ENCODE data around the gene L2HGDH. TPM values are rescaled to one million over a fixed set of nuclear protein-coding genes. Genes with fewer than 3 reads are reported as not detected.
"Not testable (repeated sequence)": the region's sequence is repeated elsewhere in the genome, so short reads cannot be mapped to it uniquely, and the experiment has no call there.

The L2HGDH gene
- total RNA-seq, 1 experiment from 2014 or later, result 13.9 TPM

GRCh38 chr14:50357753-50358395 is 45.8 kb upstream of the L2HGDH start:
- BruUV-seq (replicated peaks), result no TSS peak
- Mint-ChIP-seq H3K9me3 (ENCODE audit: low read depth, unreplicated experiment) (no peaks in the 10 kb centered on the region), H3K36me3 (ENCODE audit: insufficient read depth, unreplicated experiment) (no peaks in the 10 kb centered on the region), H3K4me1 (ENCODE audit: low read depth, unreplicated experiment) (peaks cover 8% of the 10 kb centered on the region), H3K27me3 (ENCODE audit: unreplicated experiment) (no peaks in the 10 kb centered on the region), H3K4me3 (ENCODE audit: low read depth, unreplicated experiment) (no peak overlapping the region), H3K27ac (ENCODE audit: unreplicated experiment) (no peak overlapping the region)
- intact Hi-C loops (cut with micrococcal nuclease; ENCODE audit: unreplicated experiment), result no loop called here
- DNase-seq, result no peak
- no peak for TF ChIP-seq CTCF (IDR thresholded peaks at IDR 0.05; ENCODE audit: unreplicated experiment)
- CTCF ChIA-PET, result no interaction called here

- H3K36me3 Mint-ChIP-seq (ENCODE audit: insufficient read depth, unreplicated experiment), result no peaks in the 10 kb centered on the region
- intact Hi-C loops (cut with micrococcal nuclease; ENCODE audit: unreplicated experiment), result no loop called here
- no peak for DNase-seq
- H3K4me3 Mint-ChIP-seq (ENCODE audit: low read depth, unreplicated experiment), result no peak overlapping the region
- H3K27me3 Mint-ChIP-seq (ENCODE audit: unreplicated experiment), result no peaks in the 10 kb centered on the region
- no peaks in the 10 kb centered on the region for H3K9me3 Mint-ChIP-seq (ENCODE audit: low read depth, unreplicated experiment)
- H3K27ac Mint-ChIP-seq (ENCODE audit: unreplicated experiment), result no peak overlapping the region
- H3K4me1 Mint-ChIP-seq (ENCODE audit: low read depth, unreplicated experiment), result peaks cover 8% of the 10 kb centered on the region
- no peak for TF ChIP-seq CTCF (IDR thresholded peaks at IDR 0.05; ENCODE audit: unreplicated experiment)
- no TSS peak for BruUV-seq (replicated peaks)
- CTCF ChIA-PET, result no interaction called here
Observed at GRCh38 chr14:50357124-50357523, 45.1 kb upstream of the L2HGDH start.

- H3K27ac Mint-ChIP-seq (ENCODE audit: unreplicated experiment); H3K4me1 Mint-ChIP-seq (ENCODE audit: low read depth, unreplicated experiment); BruUV-seq (replicated peaks); intact Hi-C loops (cut with micrococcal nuclease; ENCODE audit: unreplicated experiment); H3K27me3 Mint-ChIP-seq (ENCODE audit: unreplicated experiment); DNase-seq; H3K36me3 Mint-ChIP-seq (ENCODE audit: insufficient read depth, unreplicated experiment); H3K4me3 Mint-ChIP-seq (ENCODE audit: low read depth, unreplicated experiment); H3K9me3 Mint-ChIP-seq (ENCODE audit: low read depth, unreplicated experiment); CTCF ChIA-PET: not testable (repeated sequence)
Observed at GRCh38 chr14:50356283-50356682, 44.3 kb upstream of the L2HGDH start.

GRCh38 chr14:50355692-50356091 is 43.7 kb upstream of the L2HGDH start:
- H3K36me3 Mint-ChIP-seq (ENCODE audit: insufficient read depth, unreplicated experiment), result no peaks in the 10 kb centered on the region
- BruUV-seq (replicated peaks), result no TSS peak
- peaks cover 8% of the 10 kb centered on the region for H3K4me1 Mint-ChIP-seq (ENCODE audit: low read depth, unreplicated experiment)
- TF ChIP-seq CTCF (IDR thresholded peaks at IDR 0.05; ENCODE audit: unreplicated experiment), result no peak
- CTCF ChIA-PET, result no interaction called here
- H3K27me3 Mint-ChIP-seq (ENCODE audit: unreplicated experiment), result no peaks in the 10 kb centered on the region
- intact Hi-C loops (cut with micrococcal nuclease; ENCODE audit: unreplicated experiment), result no loop called here
- H3K27ac Mint-ChIP-seq (ENCODE audit: unreplicated experiment), result no peak overlapping the region
- no peak for DNase-seq
- no peak overlapping the region for H3K4me3 Mint-ChIP-seq (ENCODE audit: low read depth, unreplicated experiment)
- no peaks in the 10 kb centered on the region for H3K9me3 Mint-ChIP-seq (ENCODE audit: low read depth, unreplicated experiment)

- Mint-ChIP-seq H3K36me3 (ENCODE audit: insufficient read depth, unreplicated experiment) (no peaks in the 10 kb centered on the region), H3K27me3 (ENCODE audit: unreplicated experiment) (no peaks in the 10 kb centered on the region), H3K27ac (ENCODE audit: unreplicated experiment) (no peak overlapping the region), H3K9me3 (ENCODE audit: low read depth, unreplicated experiment) (no peaks in the 10 kb centered on the region), H3K4me1 (ENCODE audit: low read depth, unreplicated experiment) (peaks cover 8% of the 10 kb centered on the region), H3K4me3 (ENCODE audit: low read depth, unreplicated experiment) (no peak overlapping the region)
- intact Hi-C loops (cut with micrococcal nuclease; ENCODE audit: unreplicated experiment), result no loop called here
- TF ChIP-seq CTCF (IDR thresholded peaks at IDR 0.05; ENCODE audit: unreplicated experiment), result no peak
- no peak for DNase-seq
- CTCF ChIA-PET, result no interaction called here
- BruUV-seq (replicated peaks), result no TSS peak
Observed at GRCh38 chr14:50354527-50354926, 42.5 kb upstream of the L2HGDH start.
